Stimulated activated CD8-positive, alpha-beta memory T cell treated with anti-CD3 and anti-CD28 coated beads, Interleukin-15, amount 100 ng/mL, for 24 hours (primary cell): Measurements from ENCODE around the gene DNASE1L3.
"Not testable (repeated sequence)": the region's sequence is repeated elsewhere in the genome, so short reads cannot be mapped to it uniquely, and the experiment has no call there.

Experiments
- DNase-seq: peaks from one replicate; pipeline ENCODE4 v3.0.0-alpha.2; 2020; ENCODE audit warnings: low read depth

Gene DNASE1L3

DNA sequence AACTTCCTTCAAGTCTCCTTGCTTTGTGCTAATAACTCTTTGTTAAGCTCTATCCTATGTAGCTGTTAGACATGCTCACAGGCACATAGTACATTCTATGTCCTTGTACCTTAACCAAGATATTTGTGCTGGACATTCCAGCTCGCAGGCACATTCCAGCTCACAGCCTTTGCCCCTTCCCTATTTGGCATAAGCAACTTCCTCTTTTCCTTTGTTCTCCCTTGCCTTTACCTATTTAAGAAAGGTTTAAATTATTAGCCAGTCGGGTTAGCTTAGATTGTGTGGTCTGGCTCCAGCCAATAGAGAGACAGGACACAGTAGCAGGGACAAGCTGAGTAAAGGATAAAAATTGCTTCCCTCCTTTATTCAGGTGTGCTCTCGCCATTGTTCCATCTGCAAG lies 9.3 kb downstream of the DNASE1L3 start:
- not testable (repeated sequence) for DNase-seq

DNA sequence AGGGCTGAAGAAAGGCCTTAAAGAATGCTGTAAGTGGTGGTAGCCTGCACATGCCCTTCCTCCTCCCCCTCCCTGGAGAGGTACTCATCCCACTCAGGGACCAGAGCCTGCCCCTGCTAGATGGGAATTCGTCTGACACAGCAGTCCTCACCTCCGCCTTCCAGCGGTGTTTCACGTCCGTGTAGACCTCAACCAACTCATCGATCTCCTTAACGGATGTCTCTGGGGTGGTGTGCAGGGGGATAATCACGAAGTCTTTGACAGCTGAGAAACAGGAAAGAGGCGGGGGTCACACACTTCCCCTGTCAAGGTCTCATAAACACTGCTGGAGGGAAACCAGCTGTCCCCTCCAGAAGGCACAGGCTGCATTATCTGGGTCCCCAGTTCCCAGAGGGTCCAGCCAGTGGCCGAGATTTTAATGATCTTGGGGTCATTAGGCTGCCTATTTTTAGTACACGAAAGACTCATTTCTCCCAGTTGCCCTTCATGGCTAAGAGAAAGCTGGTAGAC lies 9.9 kb downstream of the DNASE1L3 start:
- no peak for DNase-seq

DNA sequence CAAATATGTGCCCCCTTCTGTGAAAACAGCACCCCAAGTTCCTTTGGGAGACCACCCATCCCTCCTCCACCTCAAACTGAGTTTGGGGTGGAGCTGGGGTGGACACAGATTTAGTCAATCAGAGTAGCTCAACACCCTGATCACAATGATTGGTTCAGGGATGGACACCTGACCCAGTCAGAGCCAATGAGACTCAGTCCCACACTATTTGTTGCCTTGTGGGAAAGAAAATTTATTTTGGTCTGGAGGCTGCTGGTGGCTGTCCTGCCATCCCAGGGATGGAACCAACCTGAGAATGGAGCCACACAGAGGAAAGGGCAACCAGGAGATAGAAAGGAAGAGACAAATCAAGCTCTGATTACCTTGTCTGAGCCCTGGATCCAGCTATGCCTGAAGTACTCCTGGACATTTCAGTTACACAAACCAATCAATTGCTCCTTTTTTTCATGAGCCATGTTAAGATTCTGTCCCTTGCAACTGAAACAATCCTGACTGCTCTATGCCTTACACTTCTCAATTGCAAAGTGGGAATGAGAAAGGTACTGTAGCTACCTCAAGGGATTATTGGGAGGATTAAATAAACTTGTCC lies 10.6 kb downstream of the DNASE1L3 start:
- DNase-seq = no peak

DNA sequence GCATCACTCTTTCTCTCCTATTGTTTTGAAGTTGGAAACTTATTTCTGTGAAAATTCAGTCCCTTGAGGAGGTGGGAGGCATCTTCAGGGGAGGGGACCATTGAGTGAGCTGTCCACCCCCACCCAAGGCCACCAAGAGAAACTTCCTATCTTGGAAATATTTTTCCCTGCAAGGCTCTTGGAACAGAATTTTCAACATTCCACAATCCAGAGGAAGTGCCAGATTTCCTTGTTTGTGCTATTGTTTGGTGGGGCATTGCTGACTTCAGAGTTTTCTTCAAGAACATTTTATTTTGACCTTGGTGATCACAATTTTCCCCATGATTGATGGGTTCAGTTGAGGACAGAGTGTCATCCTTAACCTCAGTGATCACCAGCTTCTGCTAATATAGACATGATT lies 12.0 kb downstream of the DNASE1L3 start:
- no peak for DNase-seq

DNA sequence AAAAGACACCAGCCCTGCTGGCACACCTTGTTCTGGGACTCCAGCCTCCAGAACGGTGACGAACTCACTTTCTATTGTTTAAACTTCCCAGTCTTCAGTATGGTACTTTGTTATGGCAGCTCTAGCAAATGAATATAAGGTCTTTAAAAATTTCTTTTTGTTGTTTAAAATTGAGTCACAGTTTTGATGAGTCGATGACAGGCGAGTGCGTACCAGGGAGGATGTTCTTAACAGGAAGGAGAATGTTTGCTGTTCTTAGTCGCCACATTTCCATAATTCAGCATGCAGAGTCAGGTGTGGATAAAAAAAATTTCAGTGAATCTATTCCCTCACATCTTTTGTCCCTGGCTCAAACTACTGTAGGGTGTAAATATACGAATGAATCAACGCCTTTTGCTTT lies 12.4 kb downstream of the DNASE1L3 start:
- no peak for DNase-seq

DNA sequence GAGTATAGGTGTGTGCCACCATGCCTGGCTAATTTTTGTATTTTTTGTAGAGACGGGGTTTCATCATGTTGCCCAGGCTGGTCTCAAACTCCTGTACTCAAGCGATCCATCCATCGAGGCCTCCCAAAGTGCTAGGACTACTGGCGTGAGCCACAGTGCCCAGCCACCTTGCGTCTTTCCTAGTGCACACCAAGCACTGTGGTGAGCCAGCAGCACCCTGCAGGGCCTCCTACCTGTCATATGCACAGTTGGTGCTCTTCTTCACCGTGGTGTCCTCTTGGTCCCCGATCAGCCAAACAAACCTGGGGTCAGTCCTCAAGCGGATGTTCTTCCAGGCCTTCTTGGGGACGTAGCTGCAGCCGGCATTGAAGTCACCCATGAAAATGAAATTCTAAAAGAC lies 13.2 kb downstream of the DNASE1L3 start:
- DNase-seq = no peak

DNA sequence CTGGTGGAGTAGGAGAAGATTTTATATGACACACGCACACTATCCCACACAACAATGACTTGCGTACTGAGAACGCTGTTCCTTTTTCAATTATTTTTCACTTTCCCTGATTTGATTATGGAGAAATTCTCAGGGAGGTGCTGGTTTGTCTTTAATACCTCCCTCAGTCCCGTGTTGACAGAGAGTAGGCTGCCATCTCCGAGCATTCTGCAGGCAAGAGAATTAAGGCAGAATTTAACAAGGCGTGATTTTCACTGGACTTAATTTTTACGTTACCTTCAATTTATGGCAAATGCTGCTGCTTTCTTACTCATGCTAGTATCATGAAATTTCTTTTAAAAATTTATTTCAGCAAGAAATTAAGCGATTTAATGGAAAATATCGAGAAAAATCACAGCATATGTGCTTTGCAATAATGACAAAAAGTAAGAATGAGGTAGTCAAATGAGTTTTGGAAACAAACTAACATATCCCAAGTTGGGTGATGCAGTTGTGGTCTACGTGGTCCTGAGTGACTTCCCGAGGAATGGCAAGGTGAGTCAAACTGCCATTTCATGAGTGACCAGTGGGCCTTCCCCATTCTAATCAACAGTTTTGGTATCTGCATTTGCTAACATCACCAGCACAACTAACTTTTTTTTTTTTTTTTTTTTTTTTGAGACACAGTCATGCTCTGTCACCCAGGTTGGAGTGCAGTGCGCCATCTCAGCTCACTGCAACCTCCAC lies 16.9 kb downstream of the DNASE1L3 start:
- DNase-seq = no peak

DNA sequence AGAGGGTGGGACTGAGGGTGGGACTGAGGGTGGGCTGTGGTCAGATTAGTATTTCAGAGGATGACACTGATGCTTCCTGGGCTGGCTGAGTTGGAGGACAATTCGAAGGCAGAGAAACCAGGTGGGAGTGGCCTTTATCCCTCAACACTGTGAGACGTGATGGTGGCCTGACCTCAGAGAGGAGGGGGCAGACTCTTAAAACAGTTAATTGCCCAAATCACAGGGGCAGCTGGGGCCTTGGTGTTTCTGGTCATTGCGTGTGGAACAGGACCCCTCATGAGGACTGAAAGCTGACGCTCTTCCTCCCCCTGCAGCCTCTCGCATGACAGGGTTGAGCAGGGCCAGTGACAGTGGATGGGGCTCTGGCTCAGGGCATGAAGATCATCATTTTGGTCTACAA lies 18.7 kb downstream of the DNASE1L3 start:
- no peak for DNase-seq

DNA sequence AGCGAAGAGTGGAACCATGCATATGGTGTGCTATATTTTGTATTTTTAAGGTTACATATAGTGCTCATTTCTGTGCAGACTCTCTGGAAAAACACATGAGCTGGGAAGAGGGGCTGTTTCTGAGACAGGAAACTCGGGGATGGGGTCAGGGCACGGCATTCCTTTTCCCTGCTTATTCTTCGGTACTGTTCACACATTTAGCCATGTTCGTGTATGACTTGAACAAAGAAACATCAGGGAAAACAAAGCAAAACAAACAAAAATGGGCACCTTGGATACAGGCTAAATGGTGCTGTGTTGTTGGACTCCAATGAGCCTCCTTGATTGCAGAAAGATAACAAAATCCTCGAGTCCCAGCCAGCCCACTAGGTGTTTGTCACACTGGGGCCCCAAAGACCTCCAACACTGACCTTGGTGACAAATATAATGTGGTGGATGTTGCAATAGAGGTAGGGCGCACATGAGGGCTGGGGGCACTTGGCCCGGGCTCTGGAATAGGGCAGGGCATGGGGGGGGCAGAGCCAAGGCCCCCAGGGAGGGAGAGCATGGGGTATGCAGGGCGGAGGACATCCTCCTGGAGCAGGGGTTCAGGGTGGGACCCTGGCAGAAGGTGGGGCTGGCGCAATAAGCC lies 19.3 kb downstream of the DNASE1L3 start:
- DNase-seq = no peak

DNA sequence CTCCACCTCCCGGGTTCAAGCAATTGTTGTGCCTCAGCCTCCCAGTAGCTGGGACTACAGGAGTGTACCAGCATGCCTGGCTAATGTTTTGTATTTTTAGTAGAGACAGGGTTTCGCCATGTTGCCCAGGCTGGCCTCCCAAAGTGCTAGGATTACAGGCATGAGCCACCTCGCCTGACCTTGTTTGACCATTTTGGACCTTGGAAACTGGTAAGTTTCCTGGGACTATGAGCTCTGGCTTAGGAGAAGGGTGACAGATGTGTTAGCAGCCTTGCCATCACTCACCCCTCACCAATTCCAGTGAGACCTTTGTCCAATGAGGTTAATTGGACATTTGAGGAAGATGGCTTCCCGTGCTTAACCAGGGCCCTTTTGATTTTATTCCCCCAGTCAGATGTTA lies 19.9 kb downstream of the DNASE1L3 start:
- no peak for DNase-seq

DNA sequence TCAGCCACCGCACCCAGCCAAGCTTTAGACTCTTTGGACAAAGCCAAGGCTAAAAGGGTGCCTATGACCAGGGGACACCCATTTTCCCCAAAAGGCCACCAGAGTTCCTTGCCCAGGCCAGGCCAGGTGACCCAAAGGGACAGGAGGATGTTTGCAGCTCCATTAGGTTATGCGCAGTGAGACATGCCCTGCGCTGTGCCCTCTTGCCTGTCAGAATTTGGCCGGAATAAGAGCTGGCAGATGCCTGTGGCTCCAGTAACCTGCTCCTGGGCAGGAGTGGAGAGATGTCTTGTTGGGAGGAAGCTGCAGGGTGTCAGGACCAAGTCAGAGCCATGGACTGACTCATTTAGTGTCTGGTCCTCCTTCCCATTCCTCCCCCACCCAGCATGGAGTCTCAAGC lies 20.5 kb downstream of the DNASE1L3 start:
- no peak for DNase-seq

DNA sequence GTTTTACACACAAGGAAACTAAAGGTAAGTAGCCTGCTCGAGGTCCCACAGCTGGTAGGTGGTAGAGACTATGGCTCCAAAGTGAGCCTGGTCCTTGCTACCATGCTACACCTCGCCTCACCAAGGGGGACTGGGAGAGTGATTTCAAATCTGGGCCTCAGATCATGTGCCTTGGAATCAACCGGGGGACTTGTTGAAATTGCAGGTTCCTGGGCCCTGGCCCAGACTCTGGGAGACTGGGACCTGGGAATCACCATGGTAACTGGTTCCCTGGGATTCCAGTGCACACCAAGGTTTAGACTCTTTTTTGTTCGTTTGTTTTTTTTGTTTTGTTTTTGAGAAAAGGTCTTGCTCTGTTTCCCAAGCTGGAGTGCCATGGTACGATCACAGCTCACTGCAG lies 21.1 kb downstream of the DNASE1L3 start:
- DNase-seq = no peak

DNA sequence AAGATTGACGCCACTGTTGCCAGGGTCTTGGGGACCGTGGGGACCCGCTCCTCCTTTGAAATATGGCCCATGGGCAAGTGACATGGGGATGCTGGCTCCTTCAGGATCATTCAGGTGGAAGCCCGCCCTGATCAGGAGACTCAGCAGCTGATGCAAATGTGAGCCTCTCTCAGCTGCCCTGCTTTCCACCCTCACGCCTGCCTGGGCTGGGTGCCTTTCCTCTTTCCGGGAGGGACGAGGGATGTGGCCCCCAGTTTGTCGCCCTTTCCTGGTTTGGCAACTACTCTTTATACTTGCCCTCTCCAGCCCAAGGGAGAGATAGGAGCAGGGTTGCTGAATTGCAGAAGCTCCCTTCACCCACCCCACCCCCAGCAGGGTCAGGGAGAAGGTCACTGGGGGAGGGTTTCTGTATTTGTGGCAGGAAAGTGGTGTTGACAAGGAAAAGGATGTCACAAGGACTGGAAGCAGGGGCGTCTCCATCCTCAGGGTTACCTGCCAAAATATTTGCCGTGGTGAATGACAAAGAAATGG lies 21.8 kb downstream of the DNASE1L3 start:
- DNase-seq = no peak

DNA sequence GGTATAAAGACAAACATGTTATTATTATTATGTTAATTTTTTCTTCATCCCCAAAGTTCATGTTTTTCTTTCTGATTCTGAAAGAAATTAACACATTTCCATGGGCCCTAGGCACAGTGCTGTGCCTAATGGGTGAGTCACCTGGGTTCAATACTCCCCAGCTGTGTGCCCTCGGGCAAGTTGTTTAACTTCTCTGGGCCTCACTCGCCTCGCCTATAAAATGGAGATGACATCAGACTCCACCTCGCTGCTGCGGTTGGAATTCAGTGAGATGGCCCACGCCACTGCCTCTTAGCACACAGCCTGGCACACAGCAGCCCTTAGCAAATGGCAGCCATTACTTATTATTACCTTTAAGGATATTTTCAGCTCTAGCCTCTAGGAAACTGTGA lies 22.6 kb downstream of the DNASE1L3 start:
- DNase-seq = no peak

DNA sequence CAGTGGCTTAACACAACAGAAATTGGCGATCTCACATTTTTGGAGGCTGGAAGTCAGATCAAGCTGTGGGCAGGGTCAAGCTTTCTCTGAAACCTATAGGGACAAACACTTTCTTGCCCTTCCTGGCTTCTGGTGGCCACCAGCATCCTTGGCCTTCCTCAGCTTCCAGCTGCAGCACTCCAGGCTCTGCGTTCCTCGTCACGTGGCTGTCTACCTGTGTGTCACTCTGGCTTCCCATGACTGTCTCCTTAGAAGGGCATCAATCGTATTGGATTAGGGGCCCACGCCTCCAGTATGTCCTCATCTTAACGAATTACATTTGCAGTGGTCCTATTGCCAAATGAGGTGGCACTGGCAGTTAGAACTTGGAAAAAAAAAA lies 25.8 kb downstream of the DNASE1L3 start:
- no peak for DNase-seq

DNA sequence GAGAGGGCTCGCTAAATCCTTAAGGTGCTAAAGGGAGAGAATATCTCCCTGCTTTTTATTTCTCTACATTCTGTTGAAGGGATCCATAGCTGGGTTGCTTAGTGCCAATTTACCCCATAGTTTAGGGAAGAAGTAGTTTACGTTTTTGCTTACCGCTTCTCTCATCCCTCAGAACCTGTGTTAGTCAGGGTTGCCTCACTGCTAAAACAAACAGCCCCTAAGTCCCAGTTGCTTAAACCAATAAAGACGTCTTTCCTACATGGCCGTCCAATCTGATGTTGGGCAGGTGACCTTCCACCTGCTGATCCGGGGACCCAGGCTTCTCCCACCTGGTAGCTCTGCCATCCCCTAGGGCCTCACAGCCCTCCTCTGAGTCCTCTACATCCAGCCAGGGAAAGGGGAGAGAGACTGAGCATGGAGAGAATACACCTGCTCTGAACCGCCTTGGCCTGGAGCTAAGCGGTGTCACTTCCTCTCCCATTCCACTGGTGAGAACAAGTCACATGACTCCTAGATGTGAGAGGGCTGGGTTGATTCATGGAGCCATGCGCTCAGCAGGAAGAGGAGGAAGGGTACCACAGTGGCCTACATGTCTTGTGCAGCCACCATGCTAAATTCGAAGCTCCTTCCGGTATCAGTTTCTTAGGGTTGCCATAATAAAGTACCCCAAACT lies 26.3 kb downstream of the DNASE1L3 start:
- DNase-seq = no peak

DNA sequence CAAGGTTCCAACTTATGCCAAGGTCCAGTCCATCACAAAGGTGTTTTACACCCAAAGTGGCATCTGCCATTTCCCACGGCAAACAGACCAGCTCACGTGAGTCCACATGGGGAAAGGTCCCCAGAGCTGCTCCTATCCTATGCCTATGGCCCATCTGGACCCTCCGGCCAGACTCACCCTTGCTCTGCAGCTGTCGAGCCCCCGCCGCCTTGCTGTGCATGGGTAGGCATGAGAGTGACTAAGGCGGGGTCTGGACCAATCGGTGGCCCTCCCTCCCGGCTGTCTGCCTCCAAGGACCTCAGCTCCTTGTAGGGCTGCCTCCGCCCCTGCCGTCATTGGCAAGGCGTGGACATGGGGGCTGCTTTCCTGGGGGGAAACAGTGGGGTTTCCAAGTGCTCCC lies 26.9 kb downstream of the DNASE1L3 start:
- DNase-seq = no peak

DNA sequence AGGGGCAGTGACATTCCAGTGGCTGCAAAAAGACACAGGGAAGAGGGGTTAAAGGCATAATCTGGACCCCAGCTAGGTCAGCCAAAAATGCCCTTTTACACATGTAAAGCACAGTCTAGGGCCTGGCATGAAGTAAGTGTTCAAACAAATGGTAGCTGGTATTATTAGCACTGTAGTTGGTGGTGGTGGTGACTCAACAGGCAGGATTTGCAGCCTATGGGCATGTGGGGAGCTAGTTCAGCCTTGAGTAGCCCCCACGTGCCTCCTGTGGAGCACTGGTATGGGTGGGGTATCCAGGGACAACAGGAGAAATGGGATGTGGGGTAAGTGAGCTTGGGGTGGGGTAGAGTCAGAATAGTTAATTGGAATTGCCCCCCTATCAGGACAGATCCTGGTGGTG lies 27.6 kb downstream of the DNASE1L3 start:
- DNase-seq = no peak

DNA sequence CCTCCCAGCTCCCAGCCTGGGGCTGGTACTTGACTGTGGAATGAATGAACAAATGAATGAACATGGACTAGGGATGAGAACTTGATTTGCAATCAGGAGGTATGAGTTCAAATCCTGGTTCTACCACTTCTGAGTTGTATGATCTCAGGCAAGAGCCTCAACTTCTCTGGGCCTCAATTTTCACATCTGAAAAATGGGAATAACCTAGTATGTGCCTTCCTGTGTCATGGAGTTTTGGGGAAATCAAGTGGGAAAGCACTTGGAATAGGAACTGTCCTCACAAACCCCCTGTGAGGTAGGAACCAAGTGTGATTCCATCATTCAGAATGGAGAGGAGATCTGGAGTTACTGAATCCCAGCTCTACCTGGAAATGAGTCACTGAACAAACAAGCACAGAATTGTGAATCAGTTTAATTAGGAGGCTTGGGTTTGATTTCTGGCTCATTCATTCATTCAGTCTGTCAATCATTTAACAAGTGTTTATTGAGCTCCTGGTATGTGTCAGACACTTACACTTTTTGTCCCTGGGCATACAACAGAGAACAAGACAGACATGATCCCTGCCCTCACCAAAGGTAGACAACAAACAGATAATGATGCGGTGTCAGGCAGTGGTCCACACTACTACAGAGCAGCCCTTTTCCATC lies 29.7 kb downstream of the DNASE1L3 start:
- DNase-seq = no peak

DNA sequence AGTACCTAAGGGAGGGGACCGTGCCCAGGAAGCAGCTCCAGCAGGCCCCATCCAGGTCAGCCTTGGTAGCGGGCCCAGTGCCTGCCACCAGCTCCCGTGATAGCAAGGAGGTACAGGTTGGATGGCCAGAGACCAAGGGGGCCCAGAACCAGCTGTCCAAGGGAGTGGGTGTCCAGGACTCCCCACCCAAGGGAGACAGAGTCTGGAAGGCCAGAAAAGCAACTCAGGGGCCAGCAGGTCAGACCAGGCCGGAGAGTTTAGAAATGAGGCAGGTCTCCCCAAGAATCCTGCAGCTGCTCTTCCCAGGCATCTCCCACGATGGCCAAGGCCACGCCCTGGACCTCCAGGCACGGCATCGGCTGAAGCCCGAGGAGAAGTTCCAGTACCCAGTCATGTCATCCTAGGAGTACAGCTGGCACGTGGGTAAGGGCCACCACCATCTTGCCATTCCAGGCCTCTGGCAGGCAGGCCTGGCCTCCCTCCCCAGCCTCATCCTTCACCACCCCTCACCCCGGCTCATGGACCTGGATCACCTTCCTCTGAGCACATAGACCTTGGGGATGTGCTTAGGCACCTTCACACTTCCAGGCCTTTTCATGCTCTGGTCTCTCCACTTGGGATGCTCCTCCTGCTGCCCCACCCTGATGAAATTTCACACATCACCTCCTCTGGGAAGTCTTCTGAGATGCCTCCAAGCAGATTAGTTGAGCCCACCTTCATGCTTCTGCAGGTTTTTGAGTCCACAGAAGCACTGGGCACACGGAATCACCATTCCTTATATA lies 30.5 kb downstream of the DNASE1L3 start:
- DNase-seq = no peak
